ENCODE measurements around the gene CNTN6. TPM values are rescaled to one million over a fixed set of nuclear protein-coding genes. Genes with fewer than 3 reads are reported as not detected.

CNTN6 gene
- total RNA-seq, 1 experiment from 2014 or later, result not detected

DNA sequence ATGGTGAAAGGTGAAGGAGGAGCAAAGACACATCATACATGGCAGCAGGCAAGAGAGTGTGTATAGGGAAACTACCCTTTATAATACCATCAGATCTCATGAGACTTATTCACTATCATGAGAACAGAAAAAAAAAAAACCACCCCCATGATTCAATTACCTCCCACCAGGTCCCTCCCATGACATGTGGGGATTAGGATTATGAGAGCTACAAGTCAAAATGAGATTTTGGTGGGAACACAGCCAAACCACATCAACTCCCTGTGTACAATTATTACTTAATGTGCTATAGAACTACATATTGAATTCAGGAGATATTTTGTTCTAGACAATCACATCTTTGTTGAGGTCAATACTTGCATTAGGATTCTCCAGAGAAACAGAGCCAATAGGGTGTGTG, 313.4 kb downstream of the CNTN6 start:
- no peak for DNase-seq (ENCODE audit: low spot score)

DNA sequence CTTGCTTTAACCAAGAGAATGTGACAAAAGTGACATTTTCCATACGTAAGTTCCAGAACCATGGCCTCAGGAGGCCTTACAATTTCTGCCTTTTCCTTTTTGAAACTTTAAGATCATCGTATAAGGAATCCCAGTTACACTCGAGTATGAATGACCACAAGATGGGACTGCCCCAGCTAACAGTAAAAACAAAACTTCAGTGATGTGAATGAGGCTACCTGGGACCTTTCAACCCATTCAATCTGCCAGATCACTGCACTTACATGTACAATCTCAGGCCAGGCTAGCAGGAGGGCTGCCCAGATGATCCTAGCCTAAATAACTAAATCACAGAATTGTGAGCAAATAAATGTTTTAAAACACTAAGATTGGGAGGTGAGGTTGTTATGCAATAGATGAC, 328.8 kb downstream of the CNTN6 start:
- DNase-seq (ENCODE audit: low spot score), result no peak

DNA sequence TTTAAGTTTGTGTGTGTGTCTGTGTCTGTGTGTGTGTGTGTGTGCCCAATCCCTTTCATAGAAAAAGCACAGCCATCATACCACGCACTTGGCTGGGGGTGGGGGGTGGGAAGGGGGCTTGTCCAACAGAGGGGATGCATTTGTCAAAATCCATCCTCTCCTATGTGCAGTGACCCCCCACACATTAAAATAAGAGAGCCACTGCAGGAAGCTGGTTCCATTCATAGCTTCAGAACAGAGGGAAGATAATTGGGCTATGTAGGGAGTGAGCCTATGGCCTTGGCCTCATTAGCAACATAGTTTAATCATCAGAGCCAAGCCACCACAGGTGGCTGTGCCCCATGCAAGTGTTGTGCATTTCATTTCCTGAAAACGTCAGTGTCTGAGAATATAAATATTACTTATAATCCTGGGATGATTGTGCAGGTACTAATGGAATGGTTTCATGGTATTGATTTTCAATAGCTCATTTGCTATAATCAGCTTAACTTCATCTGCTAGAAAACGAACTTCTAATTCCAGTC, 330.8 kb downstream of the CNTN6 start:
- no peak for DNase-seq (ENCODE audit: low spot score)

DNA sequence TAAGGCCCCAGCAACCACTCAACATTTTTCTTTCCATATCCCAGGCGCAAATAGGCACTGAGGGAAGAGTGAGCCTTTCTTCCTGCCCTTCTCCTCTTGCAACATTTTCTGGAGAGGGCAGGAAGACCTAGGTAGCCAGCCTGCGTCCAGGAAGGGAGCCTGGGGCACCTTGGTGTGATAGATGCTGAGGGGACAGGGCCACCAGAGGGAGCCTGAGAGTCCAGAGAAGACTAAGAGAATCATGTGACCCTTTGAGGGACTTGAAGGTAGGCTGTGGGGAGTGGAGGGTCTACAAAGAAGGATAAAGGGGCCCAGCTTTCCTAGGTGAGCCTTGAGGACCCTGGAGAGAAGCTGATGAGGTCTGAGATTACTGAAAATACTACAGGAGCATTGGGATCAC, 346.6 kb downstream of the CNTN6 start:
- peak; percentile 10 for DNase-seq (ENCODE audit: low spot score)

DNA sequence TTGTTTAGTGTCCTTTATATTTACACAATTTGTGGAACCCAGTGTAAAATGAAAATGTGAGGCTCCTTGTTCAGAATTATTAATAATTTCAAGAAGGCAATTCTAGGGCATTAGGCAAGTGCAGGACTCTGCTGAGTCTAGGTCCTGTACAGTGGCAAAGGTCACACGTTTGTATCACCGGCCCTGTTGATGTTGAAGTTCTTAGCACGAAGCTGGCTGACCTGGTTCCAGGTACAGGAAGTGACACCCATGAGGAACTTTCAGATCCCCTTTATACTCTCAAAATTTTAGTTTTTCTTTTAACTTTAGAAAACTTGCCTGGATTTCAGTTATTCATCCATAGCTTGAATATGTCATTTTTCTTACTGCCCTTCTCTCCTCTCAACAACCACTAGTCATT, 349.4 kb downstream of the CNTN6 start:
- DNase-seq (ENCODE audit: low spot score), result no peak

DNA sequence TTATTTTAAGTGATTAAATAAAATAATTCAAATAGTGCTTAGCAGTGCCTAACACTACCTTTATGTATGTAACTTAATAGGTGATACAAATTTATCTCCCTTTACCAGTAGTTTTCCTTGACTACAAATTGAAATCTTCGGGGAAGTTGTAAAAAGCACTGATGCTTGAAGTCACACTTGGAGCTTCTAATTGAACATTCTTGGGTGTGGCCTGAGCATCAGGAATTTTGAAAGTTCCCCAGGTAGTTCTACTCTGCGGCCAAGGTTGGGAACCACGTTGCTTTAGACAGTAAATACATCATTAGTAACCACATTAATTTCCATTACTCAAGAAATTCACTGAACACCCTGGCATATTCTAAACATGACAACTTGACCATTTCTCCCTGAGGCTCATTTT, 351.4 kb downstream of the CNTN6 start:
- no peak for DNase-seq (ENCODE audit: low spot score)

DNA sequence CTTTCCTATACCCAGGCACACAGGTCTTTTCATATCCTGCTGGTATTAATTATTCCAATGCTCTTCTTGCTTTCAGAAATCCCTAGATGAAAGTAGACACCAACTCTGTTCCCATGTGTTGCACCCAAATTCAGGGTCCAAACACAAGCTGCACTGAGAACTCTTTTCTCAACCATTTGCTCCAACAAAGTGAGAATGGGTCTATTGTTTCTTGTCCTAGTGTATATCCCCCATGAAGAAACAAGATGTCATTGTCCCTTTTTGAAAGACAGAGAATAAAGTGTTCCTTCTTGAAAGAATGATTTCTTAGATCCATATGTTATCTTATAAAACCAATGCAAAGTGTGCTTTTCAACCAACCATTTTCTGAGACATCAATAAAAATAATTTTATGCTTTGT, 353.7 kb downstream of the CNTN6 start:
- no peak for DNase-seq (ENCODE audit: low spot score)

DNA sequence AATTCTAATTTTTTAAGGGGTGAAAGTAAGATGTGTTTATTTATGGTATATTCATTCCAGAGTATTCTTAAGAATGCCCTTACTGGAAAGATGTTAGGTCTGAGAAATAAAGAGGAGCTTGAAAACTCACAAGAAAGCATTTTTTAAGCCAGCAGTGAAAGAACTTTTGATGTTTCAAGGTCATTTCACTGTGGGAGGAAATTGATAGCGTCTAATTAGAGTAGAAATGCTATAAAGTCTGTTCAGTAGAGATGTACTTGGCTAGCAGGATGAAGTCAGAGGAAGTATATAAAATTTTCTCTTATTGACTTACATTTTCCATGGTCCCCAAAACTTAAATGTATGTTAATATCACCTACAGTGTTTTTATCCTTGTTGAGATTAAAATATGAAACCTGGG, 354.6 kb downstream of the CNTN6 start:
- no peak for DNase-seq (ENCODE audit: low spot score)

DNA sequence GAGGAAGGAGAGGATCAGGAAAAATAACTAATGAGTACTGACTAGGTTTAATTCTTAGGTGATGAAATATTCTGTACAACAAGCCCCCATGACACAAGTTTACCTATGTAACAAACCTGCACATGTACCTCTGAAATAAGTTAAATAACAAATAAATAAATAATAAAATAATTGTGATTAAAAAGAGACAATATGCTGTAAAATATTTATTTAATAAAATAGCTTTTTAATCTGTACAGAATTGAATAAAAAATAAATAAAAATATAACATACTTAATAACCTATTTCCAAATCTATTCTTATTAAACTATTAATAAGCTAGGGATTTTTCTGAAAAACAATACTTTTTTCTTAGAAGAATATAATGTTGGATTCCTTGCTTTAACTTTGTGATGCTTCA, 355.6 kb downstream of the CNTN6 start:
- no peak for DNase-seq (ENCODE audit: low spot score)

Small RNA genes within 50 kb of the gene (small RNA-seq; reads per million reads assigned to genes)
- gene CRB3P1, result not detected
- gene RN7SL120P, result not detected
